MCF 10A (cell line): ENCODE data around the gene PRKAR1B. TPM values are rescaled to one million over a fixed set of nuclear protein-coding genes. Genes with fewer than 3 reads are reported as not detected.
A peak's percentile ranks its signal among the peaks of the same experiment; 100 is the strongest.

Experiments
- BruUV-seq: library from RNA; stranded (reverse); fragments of 400-500 nt; replicated peaks from 2 replicates; lab custom pipeline; 2021; lab: Mats Ljungman, UMichigan
- CTCF ChIA-PET: fragments of 300-600 bp; sonication (Branson Sonifier 250); formaldehyde crosslinking; extraction: SDS; loops from one replicate; lab custom pipeline; 2021; ENCODE audit warnings: antibody characterized with exemption, inconsistent platforms; lab: Yijun Ruan, JAX
- POLR2A ChIA-PET: fragments of 300-600, 350-650 bp; sonication (Branson Sonifier 250); formaldehyde crosslinking; extraction: SDS; loops from one replicate; lab custom pipeline; 2020; ENCODE audit warnings: antibody characterized with exemption, inconsistent platforms; lab: Yijun Ruan, JAX
- DNase-seq: peaks from one replicate; pipeline ENCODE4 v3.0.0-alpha.2; 2018; ENCODE audit not compliant: unreplicated experiment
- H3K27ac Mint-ChIP-seq: one replicate; pipeline ENCODE4 v1.8.0; 2022; ENCODE audit warnings: mild to moderate bottlenecking, low read depth, mixed read lengths; ENCODE audit not compliant: unreplicated experiment
- H3K27me3 Mint-ChIP-seq: one replicate; pipeline ENCODE4 v1.8.0; 2022; ENCODE audit warnings: mixed read lengths; ENCODE audit not compliant: insufficient read depth, unreplicated experiment
- H3K36me3 Mint-ChIP-seq: one replicate; pipeline ENCODE4 v1.8.0; 2022; ENCODE audit warnings: mild to moderate bottlenecking, moderate library complexity, mixed read lengths; ENCODE audit not compliant: insufficient read depth, unreplicated experiment
- H3K4me1 Mint-ChIP-seq: one replicate; pipeline ENCODE4 v1.8.0; 2022; ENCODE audit warnings: mixed read lengths; ENCODE audit not compliant: insufficient read depth, unreplicated experiment
- H3K4me3 Mint-ChIP-seq: one replicate; pipeline ENCODE4 v1.8.0; 2022; ENCODE audit warnings: mild to moderate bottlenecking, moderate library complexity, mixed read lengths; ENCODE audit not compliant: unreplicated experiment
- H3K9me3 Mint-ChIP-seq: one replicate; pipeline ENCODE4 v1.8.0; 2022; ENCODE audit warnings: mixed read lengths; ENCODE audit not compliant: unreplicated experiment
- intact Hi-C: fragments of 100-400 bp; cut with micrococcal nuclease; formaldehyde crosslinking; loops from 2 replicates; pipeline ENCODE4 v1.14.1; 2022
- total RNA-seq: library from RNA; stranded (reverse); gene quantifications from 2 replicates; pipeline ENCODE4 v1.2.3, GENCODE V29; 2022
- TF ChIP-seq, protein P1 (sequence below): fragments of 200-600 bp; IDR thresholded peaks from one replicate; pipeline ENCODE4 v1.8.0; 2022; ENCODE audit warnings: antibody characterized with exemption, mild to moderate bottlenecking; ENCODE audit not compliant: unreplicated experiment

Gene PRKAR1B
- total RNA-seq, 1 experiment from 2014 or later = 31.5 TPM

DNA sequence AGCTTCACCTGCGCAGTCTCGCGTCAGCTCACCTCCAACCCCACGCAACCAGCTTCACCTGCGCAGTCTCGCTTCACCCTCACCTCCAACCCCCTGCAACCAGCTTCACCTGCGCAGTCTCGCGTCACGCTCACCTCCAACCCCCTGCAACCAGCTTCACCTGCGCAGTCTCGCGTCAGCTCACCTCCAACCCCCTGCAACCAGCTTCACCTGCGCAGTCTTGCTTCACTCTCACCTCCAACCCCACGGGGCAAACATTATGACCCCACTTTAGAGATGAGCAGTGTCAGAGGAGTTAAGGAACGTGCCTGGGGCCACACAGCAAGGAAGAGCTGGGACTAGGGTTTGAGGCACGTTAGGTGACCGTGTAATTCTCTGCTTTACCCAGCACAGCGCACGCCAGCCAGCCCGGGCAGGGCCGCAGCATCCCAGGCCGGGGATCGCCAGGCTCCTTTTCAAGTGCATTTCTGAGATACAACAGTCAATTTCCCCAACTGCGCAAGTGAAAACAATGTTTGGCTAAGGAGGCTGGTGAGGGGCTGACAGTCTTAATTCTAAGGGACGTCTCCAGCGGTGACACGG, 184.9 kb downstream of the PRKAR1B start:
- peak overlapping the region; percentile 59 for H3K27ac Mint-ChIP-seq
- no peaks in the 10 kb centered on the region for H3K36me3 Mint-ChIP-seq
- POLR2A ChIA-PET = interaction anchor here (0.6 to 1.6 kb wide), 5 partner anchors 9 to 209 kb away, joined by 3 to 8 read pairs (median 3); no protein-coding TSS in a partner anchor
- no peaks in the 10 kb centered on the region for H3K9me3 Mint-ChIP-seq
- BruUV-seq = no TSS peak
- TF ChIP-seq, protein P1, sequence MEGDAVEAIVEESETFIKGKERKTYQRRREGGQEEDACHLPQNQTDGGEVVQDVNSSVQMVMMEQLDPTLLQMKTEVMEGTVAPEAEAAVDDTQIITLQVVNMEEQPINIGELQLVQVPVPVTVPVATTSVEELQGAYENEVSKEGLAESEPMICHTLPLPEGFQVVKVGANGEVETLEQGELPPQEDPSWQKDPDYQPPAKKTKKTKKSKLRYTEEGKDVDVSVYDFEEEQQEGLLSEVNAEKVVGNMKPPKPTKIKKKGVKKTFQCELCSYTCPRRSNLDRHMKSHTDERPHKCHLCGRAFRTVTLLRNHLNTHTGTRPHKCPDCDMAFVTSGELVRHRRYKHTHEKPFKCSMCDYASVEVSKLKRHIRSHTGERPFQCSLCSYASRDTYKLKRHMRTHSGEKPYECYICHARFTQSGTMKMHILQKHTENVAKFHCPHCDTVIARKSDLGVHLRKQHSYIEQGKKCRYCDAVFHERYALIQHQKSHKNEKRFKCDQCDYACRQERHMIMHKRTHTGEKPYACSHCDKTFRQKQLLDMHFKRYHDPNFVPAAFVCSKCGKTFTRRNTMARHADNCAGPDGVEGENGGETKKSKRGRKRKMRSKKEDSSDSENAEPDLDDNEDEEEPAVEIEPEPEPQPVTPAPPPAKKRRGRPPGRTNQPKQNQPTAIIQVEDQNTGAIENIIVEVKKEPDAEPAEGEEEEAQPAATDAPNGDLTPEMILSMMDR = no peak
- CTCF ChIA-PET = no interaction called here
- no peak for DNase-seq
- intact Hi-C loops = no loop called here
- H3K27me3 Mint-ChIP-seq = no peaks in the 10 kb centered on the region
- H3K4me1 Mint-ChIP-seq = peaks cover 36% of the 10 kb centered on the region
- peak overlapping the region; percentile 10 for H3K4me3 Mint-ChIP-seq

DNA sequence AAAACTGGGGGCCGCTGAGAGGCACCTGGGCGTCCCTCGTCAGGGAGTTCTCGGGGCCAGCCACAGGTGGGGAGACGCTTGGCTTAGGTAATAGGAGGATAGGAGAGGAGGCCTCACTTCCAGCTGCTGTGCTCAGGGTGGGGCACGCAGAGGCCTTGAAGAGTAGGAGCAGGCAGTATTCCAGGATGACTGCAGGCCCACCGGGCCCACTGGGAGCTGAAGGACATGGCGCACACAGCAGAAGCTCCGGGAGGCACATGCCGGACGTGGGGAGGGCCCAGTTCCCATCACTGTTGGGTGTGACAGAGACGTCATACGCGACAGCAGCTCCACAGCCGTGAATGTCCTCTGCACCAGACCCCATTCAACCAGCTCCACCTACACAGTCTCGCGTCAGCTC, 185.4 kb downstream of the PRKAR1B start:
- Mint-ChIP-seq H3K4me1 (peaks cover 36% of the 10 kb centered on the region), H3K36me3 (no peaks in the 10 kb centered on the region), H3K27ac (no peak overlapping the region), H3K27me3 (no peaks in the 10 kb centered on the region), H3K9me3 (no peaks in the 10 kb centered on the region), H3K4me3 (peak overlapping the region; percentile 10)
- no TSS peak for BruUV-seq
- no peak for DNase-seq
- ChIA-PET CTCF (no interaction called here), POLR2A (interaction anchor here (0.6 to 1.6 kb wide), 3 partner anchors 15 to 209 kb away, joined by 3 to 4 read pairs (median 3); no protein-coding TSS in a partner anchor)
- intact Hi-C loops = no loop called here
- TF ChIP-seq, protein P1 = no peak

DNA sequence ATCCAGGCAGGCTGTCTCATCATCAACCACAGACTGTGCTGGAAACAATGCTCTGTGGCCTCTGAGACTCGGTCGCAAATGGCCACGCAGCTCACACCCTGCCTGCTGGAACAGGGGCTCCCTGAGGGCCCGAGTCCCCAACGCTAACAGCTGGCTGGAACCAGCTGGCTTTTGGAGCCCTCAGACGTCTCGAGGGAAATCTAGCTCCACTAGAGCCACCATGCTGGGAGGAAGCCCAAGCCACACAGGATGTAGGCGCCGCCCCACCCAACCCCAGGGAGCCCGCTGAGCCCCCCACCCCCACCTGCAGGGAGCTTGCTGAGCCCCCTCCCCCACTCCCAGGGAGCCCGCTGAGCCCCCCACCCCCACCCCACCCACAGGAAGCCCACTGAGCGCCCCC, 186.1 kb downstream of the PRKAR1B start:
- Mint-ChIP-seq H3K27me3 (no peaks in the 10 kb centered on the region), H3K27ac (no peak overlapping the region)
- no TSS peak for BruUV-seq

DNA sequence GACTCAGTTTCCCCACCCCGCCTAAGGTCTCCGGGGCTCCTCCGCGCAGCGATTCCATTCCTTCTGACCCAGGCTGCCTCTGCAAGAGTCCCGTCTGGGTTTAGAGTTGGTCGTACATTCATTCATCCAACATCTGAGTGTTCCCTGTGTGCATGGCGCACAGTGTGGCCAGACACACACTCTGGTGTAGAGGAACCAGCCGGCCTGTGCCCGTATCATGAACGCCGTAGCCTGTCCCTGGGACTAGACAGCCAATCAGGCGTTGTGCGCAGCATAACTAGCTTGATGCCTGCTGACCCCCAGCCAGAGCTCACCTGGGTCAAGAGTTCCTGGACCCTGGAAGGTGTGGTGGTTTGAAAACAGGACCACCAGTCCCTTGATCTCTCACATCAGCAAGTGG, 186.5 kb downstream of the PRKAR1B start:
- H3K9me3 Mint-ChIP-seq = no peaks in the 10 kb centered on the region
- peaks cover 36% of the 10 kb centered on the region for H3K4me1 Mint-ChIP-seq
- peak overlapping the region; percentile 85 for H3K27ac Mint-ChIP-seq
- H3K27me3 Mint-ChIP-seq = no peaks in the 10 kb centered on the region
- TF ChIP-seq, protein P1 = no peak
- no peak for DNase-seq
- intact Hi-C loops = no loop called here
- no TSS peak for BruUV-seq
- CTCF ChIA-PET = interaction anchor here (0.6 kb wide), 2 partner anchors 12 to 872 kb away, joined by 3 read pairs; no protein-coding TSS in a partner anchor
- no peak overlapping the region for H3K4me3 Mint-ChIP-seq
- POLR2A ChIA-PET = no interaction called here
- H3K36me3 Mint-ChIP-seq = no peaks in the 10 kb centered on the region

More for the DNA sequence above, 186.1 kb downstream of the PRKAR1B start:
- no peak overlapping the region for H3K4me3 Mint-ChIP-seq
- peaks cover 36% of the 10 kb centered on the region for H3K4me1 Mint-ChIP-seq
- H3K36me3 Mint-ChIP-seq = no peaks in the 10 kb centered on the region
- intact Hi-C loops = no loop called here
- no peak for DNase-seq
- ChIA-PET POLR2A (no interaction called here), CTCF (interaction anchor here (0.6 kb wide), 2 partner anchors 12 to 871 kb away, joined by 3 read pairs; no protein-coding TSS in a partner anchor)
- TF ChIP-seq, protein P1 = no peak
- H3K9me3 Mint-ChIP-seq = no peaks in the 10 kb centered on the region
